ENCODE results near the gene ZNF530. TPM values are rescaled to one million over a fixed set of nuclear protein-coding genes. Genes with fewer than 3 reads are reported as not detected.

ZNF530 gene
- total and polyA plus RNA-seq, 12 donors: 3.2 to 5.8 (median 4.5) TPM

GRCh38 chr19:57559008-57559403 is 40.7 kb upstream of the ZNF530 start:
- WGBS, 2 donors: 0 to 1% methylated on average over 22 of the region's 22 CpGs
- Histone ChIP-seq H3K27ac (peak overlapping the region in 9 of 10 donors; percentile 72 to 93 (median 84)), H3K9me3 (peaks cover 0 to 63% (median 5%) of the 10 kb centered on the region in 11 donors), H3K27me3 (no peaks in the 10 kb centered on the region), H3K4me1 (peaks cover 3 to 31% (median 21%) of the 10 kb centered on the region in 9 donors), H3K4me3 (peak overlapping the region; percentile 80 to 100 (median 96)), H3K36me3 (peaks cover 0 to 29% (median 24%) of the 10 kb centered on the region in 9 donors)
- TF ChIP-seq, protein P1, sequence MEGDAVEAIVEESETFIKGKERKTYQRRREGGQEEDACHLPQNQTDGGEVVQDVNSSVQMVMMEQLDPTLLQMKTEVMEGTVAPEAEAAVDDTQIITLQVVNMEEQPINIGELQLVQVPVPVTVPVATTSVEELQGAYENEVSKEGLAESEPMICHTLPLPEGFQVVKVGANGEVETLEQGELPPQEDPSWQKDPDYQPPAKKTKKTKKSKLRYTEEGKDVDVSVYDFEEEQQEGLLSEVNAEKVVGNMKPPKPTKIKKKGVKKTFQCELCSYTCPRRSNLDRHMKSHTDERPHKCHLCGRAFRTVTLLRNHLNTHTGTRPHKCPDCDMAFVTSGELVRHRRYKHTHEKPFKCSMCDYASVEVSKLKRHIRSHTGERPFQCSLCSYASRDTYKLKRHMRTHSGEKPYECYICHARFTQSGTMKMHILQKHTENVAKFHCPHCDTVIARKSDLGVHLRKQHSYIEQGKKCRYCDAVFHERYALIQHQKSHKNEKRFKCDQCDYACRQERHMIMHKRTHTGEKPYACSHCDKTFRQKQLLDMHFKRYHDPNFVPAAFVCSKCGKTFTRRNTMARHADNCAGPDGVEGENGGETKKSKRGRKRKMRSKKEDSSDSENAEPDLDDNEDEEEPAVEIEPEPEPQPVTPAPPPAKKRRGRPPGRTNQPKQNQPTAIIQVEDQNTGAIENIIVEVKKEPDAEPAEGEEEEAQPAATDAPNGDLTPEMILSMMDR (IDR thresholded peaks at IDR 0.05): no peak
- DNase-seq (peak; percentile 14 to 18), ATAC-seq (peak; percentile 21 to 71 (median 50))
- intact Hi-C loops (cut with DNase I): no loop called here

GRCh38 chr19:57559404-57560025 is 40.2 kb upstream of the ZNF530 start, which contains the start of gene ZNF550:
ZNF550 (minus strand) TSS chr19:57559863; CDS start chr19:57559682, 181 bp downstream.
- TF ChIP-seq, protein P1 (IDR thresholded peaks at IDR 0.05): no peak
- intact Hi-C loops (cut with DNase I): loop anchor here in 1 of 10 donors (10.0 kb wide), 1 partner anchor 55 kb away; the partner anchor contains the start of gene ZNF134
- peak within 1 kb of the TSS; percentile 80 to 100 (median 96) for H3K4me3 ChIP-seq
- H3K27ac ChIP-seq: peak within 1 kb of the TSS; percentile 23 to 93 (median 84)
- no peaks in the 10 kb centered on the region for H3K27me3 ChIP-seq
- peaks cover 3 to 31% (median 21%) of the 10 kb centered on the region in 9 donors for H3K4me1 ChIP-seq
- ATAC-seq: peak; percentile 98 to 100 (median 99)
- DNase-seq: peak; percentile 92 to 93
- WGBS, 2 donors: 0 to 1% methylated on average over 56 of the region's 56 CpGs
- peaks cover 0 to 63% (median 7%) of the 10 kb centered on the region in 11 donors for H3K9me3 ChIP-seq
- H3K36me3 ChIP-seq: peaks cover 0 to 24% (median 19%) of the 10 kb centered on the region in 9 donors

DNA sequence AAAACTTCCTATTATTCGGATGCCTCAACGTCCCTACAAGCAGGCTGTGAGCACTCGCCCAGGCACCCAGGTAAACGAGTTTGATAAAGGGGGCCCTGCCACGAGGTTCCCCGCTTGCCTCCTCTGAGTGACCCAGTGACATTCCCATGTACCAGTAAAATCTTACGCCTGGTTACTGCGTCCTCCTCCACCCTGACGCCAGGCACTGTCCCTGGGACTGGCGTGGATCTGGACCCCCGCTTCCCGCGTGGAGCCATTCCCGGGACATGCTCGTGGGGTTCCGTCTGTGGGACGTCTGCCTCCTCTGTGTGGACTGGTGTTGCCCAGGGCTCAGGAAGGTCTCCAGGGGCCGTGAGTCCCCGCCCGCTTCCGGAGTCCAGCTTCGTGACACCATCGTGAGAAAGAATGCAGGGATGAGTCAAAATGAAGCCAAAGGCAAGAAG is 39.6 kb upstream of the ZNF530 start:
- intact Hi-C loops (cut with DNase I): loop anchor here in 1 of 10 donors (10.0 kb wide), 1 partner anchor 55 kb away; the partner anchor contains the start of gene ZNF134
- peak; percentile 49 to 55 for DNase-seq
- TF ChIP-seq, protein P1 (IDR thresholded peaks at IDR 0.05): no peak
- Histone ChIP-seq H3K27me3 (no peaks in the 10 kb centered on the region), H3K27ac (peak overlapping the region in 9 of 10 donors; percentile 72 to 93 (median 84)), H3K9me3 (peaks cover 0 to 63% (median 9%) of the 10 kb centered on the region in 11 donors), H3K4me3 (peak overlapping the region; percentile 80 to 100 (median 96)), H3K4me1 (peaks cover 3 to 31% (median 21%) of the 10 kb centered on the region in 9 donors), H3K36me3 (peaks cover 0 to 18% (median 14%) of the 10 kb centered on the region in 9 donors)
- ATAC-seq: peak; percentile 45 to 75 (median 56)
- WGBS, 2 donors: 14 to 15% methylated on average over 23 of the region's 23 CpGs

- Histone ChIP-seq H3K27me3 (no peaks in the 10 kb centered on the region), H3K9me3 (peaks cover 0 to 79% (median 41%) of the 10 kb centered on the region in 11 donors), H3K4me1 (peaks cover 0 to 14% (median 10%) of the 10 kb centered on the region in 9 donors), H3K4me3 (no peak overlapping the region), H3K36me3 (no peaks in the 10 kb centered on the region), H3K27ac (no peak overlapping the region)
- ATAC-seq: no peak
- no peak for DNase-seq
- intact Hi-C loops (cut with DNase I): loop anchor here in 1 of 10 donors (10.0 kb wide), 1 partner anchor 51 kb away; the partner anchor contains the start of gene ZNF134
- TF ChIP-seq, protein P1 (IDR thresholded peaks at IDR 0.05): no peak
- 59 to 69% methylated on average over 1 of the region's 1 CpG for WGBS, 2 donors
These were observed 36.1 kb upstream of the ZNF530 start for GRCh38 chr19:57563547-57563946.
